HepG2 (cell line): ENCODE results near the gene IL15. TPM values are rescaled to one million over a fixed set of nuclear protein-coding genes. Genes with fewer than 3 reads are reported as not detected.

Experiments used
- ATAC-seq: fragments of 200-7000 bp; cut with Tn5 transposase; 3 replicates; pipeline ENCODE4 v1.9.1; 2020; ENCODE audit warnings: mild to moderate bottlenecking, moderate library complexity
- BruUV-seq: library from RNA; stranded (reverse); fragments of 400-500 nt; replicated peaks from 2 replicates; lab custom pipeline; 2021; lab: Mats Ljungman, UMichigan
- CTCF ChIA-PET: fragments of 300-600 bp; formaldehyde crosslinking; extraction: SDS; loops from one replicate; lab custom pipeline; 2021; ENCODE audit warnings: low total read pairs, inconsistent platforms, low intra/inter-chr PET ratio; lab: Yijun Ruan, JAX
- POLR2A ChIA-PET: fragments of 350-600 bp; sonication (Branson Sonifier 250); formaldehyde crosslinking; loops from one replicate; lab custom pipeline; 2020; ENCODE audit warnings: antibody characterized with exemption, inconsistent platforms; lab: Yijun Ruan, JAX
- DNase-seq: peaks from one replicate; pipeline ENCODE4 v3.0.0-alpha.2; 2015; ENCODE audit warnings: low spot score
- FAIRE-seq: peaks from 3 replicates; lab custom pipeline; 2011; peaks lifted over from hg19 to GRCh38; lab: Jason Lieb, UNC
- H2AFZ ChIP-seq: one replicate; pipeline ENCODE4 v1.6.1; 2011; ENCODE audit warnings: low read length, inconsistent platforms
- H3K27ac ChIP-seq: fragments of 300-600 bp; 3 replicates; pipeline ENCODE4 v1.8.0; 2011; ENCODE audit warnings: mixed run types, mild to moderate bottlenecking, mixed read lengths, low read length, inconsistent platforms; ENCODE audit not compliant: insufficient read depth; ENCODE audit errors: extremely low read length
- H3K27me3 ChIP-seq, 2 experiments: fragments of 200-600 bp in 1 of 2; 2 replicates in 1 of 2; 3 replicates in 1 of 2; pipeline versions ENCODE4 v1.6.0 to v1.8.0; 2011; ENCODE audit warnings: low read length in 2 of 2, mild to moderate bottlenecking in 2 of 2, moderate library complexity in 2 of 2, inconsistent platforms in 1 of 2; ENCODE audit not compliant: insufficient read depth in 2 of 2, control insufficient read depth in 1 of 2
- H3K36me3 ChIP-seq, 2 experiments: fragments of 200-600 bp in 1 of 2; replicated peaks in 1 of 2; 2 replicates in 1 of 2; 3 replicates in 1 of 2; pipeline versions ENCODE4 v1.5.1 to v1.8.0; 2011; ENCODE audit warnings: low read length in 2 of 2, inconsistent platforms in 1 of 2; ENCODE audit not compliant: insufficient read depth in 2 of 2, control insufficient read depth in 1 of 2
- H3K4me1 ChIP-seq: 2 replicates; pipeline ENCODE4 v1.5.1; 2012; ENCODE audit warnings: low read length, inconsistent platforms; ENCODE audit not compliant: insufficient read depth
- H3K4me2 ChIP-seq: 2 replicates; pipeline ENCODE4 v1.6.0; 2011; ENCODE audit warnings: low read depth, low read length, inconsistent platforms
- H3K4me3 ChIP-seq, 3 experiments: fragments of 200-600 bp in 1 of 3; sonication (generic), shearing (Covaris generic) in 1 of 3; replicated peaks in 1 of 3; 2 replicates each; pipeline ENCODE4 v1.5.1; 2011 to 2016; ENCODE audit warnings: low read length in 3 of 3, inconsistent platforms in 2 of 3, low read depth in 2 of 3, mild to moderate bottlenecking in 2 of 3, control low read depth in 1 of 3, mixed read lengths in 1 of 3; ENCODE audit not compliant: insufficient read depth in 1 of 3
- H3K79me2 ChIP-seq: one replicate; pipeline ENCODE4 v1.6.1; 2011; ENCODE audit warnings: low read length, inconsistent platforms; ENCODE audit not compliant: insufficient read depth
- H3K9ac ChIP-seq: 2 replicates; pipeline ENCODE4 v1.6.0; 2011; ENCODE audit warnings: mild to moderate bottlenecking, low read depth, low read length, inconsistent platforms; ENCODE audit not compliant: insufficient read depth
- H3K9me3 ChIP-seq: 2 replicates; pipeline ENCODE4 v1.5.1; 2012; ENCODE audit warnings: mild to moderate bottlenecking, low read length
- H4K20me1 ChIP-seq: 2 replicates; pipeline ENCODE4 v1.6.0; 2011; ENCODE audit warnings: inconsistent platforms, mild to moderate bottlenecking, low read length, moderate library complexity; ENCODE audit not compliant: insufficient read depth
- CBX2 ChIP-seq, 2 experiments: fragments of 200-600 bp in 1 of 2; sonication (generic); formaldehyde crosslinking in 1 of 2; IDR thresholded peaks; 2 replicates each; pipeline versions ENCODE4 v1.7.0 to v1.8.1; 2018 to 2022; ENCODE audit warnings: low read depth in 2 of 2, low read length in 1 of 2, mild to moderate bottlenecking in 1 of 2, missing genetic modification reagents in 1 of 2
- MBD4 ChIP-seq: IDR thresholded peaks from 2 replicates; pipeline ENCODE4 v1.6.1; 2012; ENCODE audit warnings: low read length, inconsistent platforms, borderline replicate concordance
- MTA3 ChIP-seq: sonication (generic); formaldehyde crosslinking; IDR thresholded peaks from 2 replicates; pipeline ENCODE4 v1.4.0; 2020; ENCODE audit warnings: missing genetic modification reagents
- NFRKB ChIP-seq: fragments of 450-650 bp; IDR thresholded peaks from 2 replicates; pipeline ENCODE4 v1.6.1; 2017
- NPAS2 ChIP-seq: sonication (generic); formaldehyde crosslinking; IDR thresholded peaks from 2 replicates; pipeline ENCODE4 v1.8.0; 2022; ENCODE audit warnings: mild to moderate bottlenecking, missing genetic modification reagents, borderline replicate concordance
- PCBP2 ChIP-seq: fragments of 200-400 bp; formaldehyde crosslinking; optimal IDR thresholded peaks from 2 replicates; pipeline ENCODE3; 2018; ENCODE audit warnings: low read length, low read depth; ENCODE audit not compliant: poor library complexity, severe bottlenecking
- POLR2A ChIP-seq, 2 experiments: IDR thresholded peaks; 2 replicates each; pipeline ENCODE4 v1.6.1; 2011; ENCODE audit warnings: low read depth in 2 of 2, low read length in 2 of 2, mild to moderate bottlenecking in 1 of 2, moderate library complexity in 1 of 2; ENCODE audit not compliant: insufficient read depth in 1 of 2
- SNAI1 ChIP-seq: sonication (generic); formaldehyde crosslinking; IDR thresholded peaks from 2 replicates; pipeline ENCODE4 v1.5.0; 2020; ENCODE audit warnings: mild to moderate bottlenecking, missing genetic modification reagents, borderline replicate concordance
- SRSF9 ChIP-seq: fragments of 200-400 bp; formaldehyde crosslinking; IDR thresholded peaks from 2 replicates; pipeline ENCODE4 v1.6.1; 2018; ENCODE audit warnings: borderline replicate concordance, mild to moderate bottlenecking, low read depth, low read length; ENCODE audit not compliant: insufficient read depth, poor library complexity, severe bottlenecking
- TEAD2 ChIP-seq: sonication (generic); formaldehyde crosslinking; IDR thresholded peaks from 2 replicates; pipeline ENCODE4 v1.9.0; 2021; ENCODE audit warnings: missing genetic modification reagents
- ZNF781 ChIP-seq: sonication (generic); formaldehyde crosslinking; IDR thresholded peaks from 2 replicates; pipeline ENCODE4 v1.5.1; 2020; ENCODE audit warnings: borderline replicate concordance, mild to moderate bottlenecking, missing genetic modification reagents; ENCODE audit errors: not compliant biosample characterization
- ZNF790 ChIP-seq: sonication (generic); formaldehyde crosslinking; IDR thresholded peaks from 2 replicates; pipeline ENCODE4 v1.8.0; 2022; ENCODE audit warnings: missing genetic modification reagents, mild to moderate bottlenecking, borderline replicate concordance
- ZSCAN12 ChIP-seq: sonication (generic); formaldehyde crosslinking; IDR thresholded peaks from 2 replicates; pipeline ENCODE4 v1.9.0; 2021; ENCODE audit warnings: mild to moderate bottlenecking, missing genetic modification reagents
- WGBS: methylation state at CpG from one replicate; pipeline ENCODE4 v1.1.6; 2017; ENCODE audit warnings: low lambda C conversion rate; 5-methylcytosine and 5-hydroxymethylcytosine counted together
- in situ Hi-C: cut with HindIII; loops from 2 replicates; pipeline ENCODE4 v1.10.0; 2017; ENCODE audit warnings: low pct_unique_long_range_greater_than_20kb; ENCODE audit not compliant: extremely low pct_ligation_motif_present
- intact Hi-C: fragments of 100-400 bp; cut with micrococcal nuclease; formaldehyde crosslinking; loops from one replicate; pipeline ENCODE4 v1.10.0; 2022; ENCODE audit not compliant: unreplicated experiment
- polyA plus RNA-seq, 8 experiments: library from polyadenylated mRNA; depleted of rRNA in 3 of 8; stranded (reverse) in 7 of 8; unstranded in 1 of 8; fragments of >200 nt; fragmentation: Illumina TruSeq in 4 of 8; extraction: Trizol in 4 of 8; gene quantifications; 2 replicates each; pipeline versions ENCODE4 v1.2.1 to v1.2.3, GENCODE V29; 2011 to 2016; ENCODE audit warnings: low read depth in 4 of 8, missing spikeins in 1 of 8, mixed read lengths in 1 of 8; ENCODE audit not compliant: insufficient read depth in 1 of 8
- total RNA-seq, 5 experiments: library from RNA; depleted of rRNA; stranded (reverse); fragments of >200 nt; fragmentation: Illumina TruSeq; extraction: Trizol; gene quantifications; 2 replicates each; pipeline ENCODE4 v1.2.3, GENCODE V29; 2016; ENCODE audit warnings: low read depth in 1 of 5
- TF ChIP-seq, protein P1 (sequence below), 2 experiments: sonication (generic) in 1 of 2; formaldehyde crosslinking in 1 of 2; IDR thresholded peaks; 2 replicates each; pipeline versions ENCODE4 v1.6.1 to v1.9.0; 2014 to 2022; ENCODE audit warnings: antibody characterized with exemption in 1 of 2, borderline replicate concordance in 1 of 2, inconsistent platforms in 1 of 2, low read depth in 1 of 2, missing genetic modification reagents in 1 of 2
- TF ChIP-seq, protein P2 (sequence below): conservative IDR thresholded peaks from 2 replicates; pipeline ENCODE4 v1.6.1; 2018; ENCODE audit warnings: missing genetic modification reagents
- TF ChIP-seq, protein P3 (sequence below): sonication (generic); formaldehyde crosslinking; IDR thresholded peaks from 2 replicates; pipeline ENCODE4 v1.5.1; 2020; ENCODE audit warnings: missing genetic modification reagents, mild to moderate bottlenecking, borderline replicate concordance

IL15 gene
- total and polyA plus RNA-seq, 2 of the 13 experiments (the other 11 are each of a cell fraction or from before 2014, with no cell fraction given), result 0.12 to 0.24 TPM

DNA sequence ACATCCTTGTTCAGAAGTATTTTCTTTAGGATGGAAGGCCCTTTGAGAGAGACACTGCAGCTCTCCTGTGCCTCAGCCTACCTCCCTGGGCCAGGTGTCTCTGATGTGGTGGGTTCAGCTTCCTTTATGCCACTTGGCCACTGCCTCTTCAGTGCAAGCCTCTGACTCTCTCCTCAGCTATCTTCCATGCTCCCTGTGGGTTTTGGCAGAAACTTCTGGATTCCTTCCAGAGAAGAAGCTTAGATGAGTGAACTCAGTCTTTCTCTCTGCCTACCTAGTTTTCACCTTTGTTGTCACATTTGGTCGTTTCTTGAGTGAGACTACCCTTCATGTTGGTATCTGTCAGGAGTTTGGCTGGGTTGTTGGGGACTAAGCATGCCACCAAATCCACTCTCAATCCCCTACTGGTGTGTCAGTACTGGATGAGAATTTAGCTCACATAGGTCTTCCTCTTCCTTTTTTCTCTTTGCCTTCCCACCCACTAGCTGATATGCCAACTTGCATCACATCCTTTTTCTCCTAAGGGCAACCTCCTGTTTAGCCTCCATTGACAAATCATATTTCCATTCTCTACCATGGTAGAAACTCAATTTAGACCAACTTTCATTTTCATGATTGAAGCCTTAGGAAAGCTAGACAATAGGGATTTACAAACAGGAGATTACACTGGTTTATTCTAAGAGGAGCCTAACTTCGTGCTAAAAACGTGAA, 32.0 kb downstream of the IL15 start:
- no peaks in the 10 kb centered on the region for H3K27me3 ChIP-seq
- in situ Hi-C loops (no loop called here), intact Hi-C loops (no loop called here)
- no peak overlapping the region for H3K9ac ChIP-seq
- H3K27ac ChIP-seq, result no peak overlapping the region
- no peak overlapping the region for H2AFZ ChIP-seq
- BruUV-seq, result no TSS peak
- no peak for FAIRE-seq
- CTCF ChIA-PET, result no interaction called here
- DNase-seq, result no peak
- no peaks in the 10 kb centered on the region for H4K20me1 ChIP-seq
- no peak overlapping the region for H3K4me2 ChIP-seq
- no peak overlapping the region for H3K4me3 ChIP-seq
- 0% methylated on average over 3 of the region's 3 CpGs for WGBS
- H3K4me1 ChIP-seq, result no peaks in the 10 kb centered on the region
- H3K9me3 ChIP-seq, result no peaks in the 10 kb centered on the region
- H3K79me2 ChIP-seq, result no peaks in the 10 kb centered on the region
- ATAC-seq, result no peak
- no peaks in the 10 kb centered on the region for H3K36me3 ChIP-seq
- POLR2A ChIA-PET, result no interaction called here
- TF ChIP-seq NPAS2, result no peak
- TF ChIP-seq MTA3, result no peak
- no peak for TF ChIP-seq ZNF790
- TF ChIP-seq, protein P1, sequence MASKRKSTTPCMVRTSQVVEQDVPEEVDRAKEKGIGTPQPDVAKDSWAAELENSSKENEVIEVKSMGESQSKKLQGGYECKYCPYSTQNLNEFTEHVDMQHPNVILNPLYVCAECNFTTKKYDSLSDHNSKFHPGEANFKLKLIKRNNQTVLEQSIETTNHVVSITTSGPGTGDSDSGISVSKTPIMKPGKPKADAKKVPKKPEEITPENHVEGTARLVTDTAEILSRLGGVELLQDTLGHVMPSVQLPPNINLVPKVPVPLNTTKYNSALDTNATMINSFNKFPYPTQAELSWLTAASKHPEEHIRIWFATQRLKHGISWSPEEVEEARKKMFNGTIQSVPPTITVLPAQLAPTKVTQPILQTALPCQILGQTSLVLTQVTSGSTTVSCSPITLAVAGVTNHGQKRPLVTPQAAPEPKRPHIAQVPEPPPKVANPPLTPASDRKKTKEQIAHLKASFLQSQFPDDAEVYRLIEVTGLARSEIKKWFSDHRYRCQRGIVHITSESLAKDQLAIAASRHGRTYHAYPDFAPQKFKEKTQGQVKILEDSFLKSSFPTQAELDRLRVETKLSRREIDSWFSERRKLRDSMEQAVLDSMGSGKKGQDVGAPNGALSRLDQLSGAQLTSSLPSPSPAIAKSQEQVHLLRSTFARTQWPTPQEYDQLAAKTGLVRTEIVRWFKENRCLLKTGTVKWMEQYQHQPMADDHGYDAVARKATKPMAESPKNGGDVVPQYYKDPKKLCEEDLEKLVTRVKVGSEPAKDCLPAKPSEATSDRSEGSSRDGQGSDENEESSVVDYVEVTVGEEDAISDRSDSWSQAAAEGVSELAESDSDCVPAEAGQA (IDR thresholded peaks at IDR 0.05; ENCODE audit: low read depth), result no peak
- TF ChIP-seq, protein P1 (CRISPR knock-in tag; IDR thresholded peaks at IDR 0.05; ENCODE audit: borderline replicate concordance), result no peak
- TF ChIP-seq CBX2 (IDR thresholded peaks at IDR 0.05; ENCODE audit: low read depth, low read length), result no peak
- TF ChIP-seq CBX2 (CRISPR knock-in tag; IDR thresholded peaks at IDR 0.05; ENCODE audit: low read depth), result no peak
- TF ChIP-seq PCBP2, result no peak
- no peak for TF ChIP-seq SRSF9
- TF ChIP-seq ZSCAN12, result no peak
- TF ChIP-seq TEAD2 (CRISPR knock-in tag), result no peak
- no peak for TF ChIP-seq MBD4
- TF ChIP-seq SNAI1 (CRISPR knock-in tag), result no peak
- TF ChIP-seq NFRKB, result no peak
- TF ChIP-seq ZNF781 (CRISPR knock-in tag), result no peak
- TF ChIP-seq, protein P2, sequence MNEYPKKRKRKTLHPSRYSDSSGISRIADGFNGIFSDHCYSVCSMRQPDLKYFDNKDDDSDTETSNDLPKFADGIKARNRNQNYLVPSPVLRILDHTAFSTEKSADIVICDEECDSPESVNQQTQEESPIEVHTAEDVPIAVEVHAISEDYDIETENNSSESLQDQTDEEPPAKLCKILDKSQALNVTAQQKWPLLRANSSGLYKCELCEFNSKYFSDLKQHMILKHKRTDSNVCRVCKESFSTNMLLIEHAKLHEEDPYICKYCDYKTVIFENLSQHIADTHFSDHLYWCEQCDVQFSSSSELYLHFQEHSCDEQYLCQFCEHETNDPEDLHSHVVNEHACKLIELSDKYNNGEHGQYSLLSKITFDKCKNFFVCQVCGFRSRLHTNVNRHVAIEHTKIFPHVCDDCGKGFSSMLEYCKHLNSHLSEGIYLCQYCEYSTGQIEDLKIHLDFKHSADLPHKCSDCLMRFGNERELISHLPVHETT, result no peak
- TF ChIP-seq, protein P3, sequence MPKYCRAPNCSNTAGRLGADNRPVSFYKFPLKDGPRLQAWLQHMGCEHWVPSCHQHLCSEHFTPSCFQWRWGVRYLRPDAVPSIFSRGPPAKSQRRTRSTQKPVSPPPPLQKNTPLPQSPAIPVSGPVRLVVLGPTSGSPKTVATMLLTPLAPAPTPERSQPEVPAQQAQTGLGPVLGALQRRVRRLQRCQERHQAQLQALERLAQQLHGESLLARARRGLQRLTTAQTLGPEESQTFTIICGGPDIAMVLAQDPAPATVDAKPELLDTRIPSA (CRISPR knock-in tag), result no peak
- TF ChIP-seq POLR2A (IDR thresholded peaks at IDR 0.05; ENCODE audit: insufficient read depth in 1 of 2, low read depth in 2 of 2, low read length in 2 of 2), result no peak
